Activated naive CD4-positive, alpha-beta T cell treated with anti-CD3 and anti-CD28 coated beads, Interleukin-2, amount 50 U/mL, for 24 hours (primary cell): ENCODE measurements around the gene WIZ.
"Not testable (repeated sequence)": the region's sequence is repeated elsewhere in the genome, so short reads cannot be mapped to it uniquely, and the experiment has no call there.

Experiments used
- H3K27ac Mint-ChIP-seq: one replicate; pipeline ENCODE4 v1.8.0; 2021; ENCODE audit warnings: mild to moderate bottlenecking, mixed read lengths
- H3K27me3 Mint-ChIP-seq: one replicate; pipeline ENCODE4 v1.8.0; 2021; ENCODE audit warnings: mixed read lengths
- H3K36me3 Mint-ChIP-seq: one replicate; pipeline ENCODE4 v1.8.0; 2021; ENCODE audit warnings: mixed read lengths
- H3K4me1 Mint-ChIP-seq: one replicate; pipeline ENCODE4 v1.8.0; 2021; ENCODE audit warnings: mixed read lengths
- H3K4me3 Mint-ChIP-seq: one replicate; pipeline ENCODE4 v1.8.0; 2021; ENCODE audit warnings: mild to moderate bottlenecking, mixed read lengths
- H3K9me3 Mint-ChIP-seq: one replicate; pipeline ENCODE4 v1.8.0; 2021; ENCODE audit warnings: mixed read lengths

Gene WIZ, protein sequence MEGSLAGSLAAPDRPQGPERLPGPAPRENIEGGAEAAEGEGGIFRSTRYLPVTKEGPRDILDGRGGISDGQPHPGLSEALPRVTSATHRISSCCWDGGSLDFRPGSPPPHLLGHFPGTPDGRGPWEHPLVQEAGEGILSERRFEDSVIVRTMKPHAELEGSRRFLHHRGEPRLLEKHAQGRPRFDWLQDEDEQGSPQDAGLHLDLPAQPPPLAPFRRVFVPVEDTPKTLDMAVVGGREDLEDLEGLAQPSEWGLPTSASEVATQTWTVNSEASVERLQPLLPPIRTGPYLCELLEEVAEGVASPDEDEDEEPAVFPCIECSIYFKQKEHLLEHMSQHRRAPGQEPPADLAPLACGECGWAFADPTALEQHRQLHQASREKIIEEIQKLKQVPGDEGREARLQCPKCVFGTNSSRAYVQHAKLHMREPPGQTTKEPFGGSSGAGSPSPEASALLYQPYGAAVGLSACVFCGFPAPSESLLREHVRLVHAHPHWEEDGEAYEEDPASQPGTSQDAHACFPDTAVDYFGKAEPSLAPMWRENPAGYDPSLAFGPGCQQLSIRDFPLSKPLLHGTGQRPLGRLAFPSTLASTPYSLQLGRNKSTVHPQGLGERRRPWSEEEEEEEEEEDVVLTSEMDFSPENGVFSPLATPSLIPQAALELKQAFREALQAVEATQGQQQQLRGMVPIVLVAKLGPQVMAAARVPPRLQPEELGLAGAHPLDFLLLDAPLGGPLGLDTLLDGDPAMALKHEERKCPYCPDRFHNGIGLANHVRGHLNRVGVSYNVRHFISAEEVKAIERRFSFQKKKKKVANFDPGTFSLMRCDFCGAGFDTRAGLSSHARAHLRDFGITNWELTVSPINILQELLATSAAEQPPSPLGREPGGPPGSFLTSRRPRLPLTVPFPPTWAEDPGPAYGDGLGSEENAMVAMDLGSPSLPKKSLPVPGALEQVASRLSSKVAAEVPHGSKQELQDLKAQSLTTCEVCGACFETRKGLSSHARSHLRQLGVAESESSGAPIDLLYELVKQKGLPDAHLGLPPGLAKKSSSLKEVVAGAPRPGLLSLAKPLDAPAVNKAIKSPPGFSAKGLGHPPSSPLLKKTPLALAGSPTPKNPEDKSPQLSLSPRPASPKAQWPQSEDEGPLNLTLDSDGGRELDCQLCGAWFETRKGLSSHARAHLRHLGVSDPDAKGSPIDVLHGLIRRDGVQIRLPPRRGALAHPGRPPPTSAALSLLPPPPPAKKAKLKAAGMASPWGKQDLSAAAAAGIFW (N-terminal part only)

DNA sequence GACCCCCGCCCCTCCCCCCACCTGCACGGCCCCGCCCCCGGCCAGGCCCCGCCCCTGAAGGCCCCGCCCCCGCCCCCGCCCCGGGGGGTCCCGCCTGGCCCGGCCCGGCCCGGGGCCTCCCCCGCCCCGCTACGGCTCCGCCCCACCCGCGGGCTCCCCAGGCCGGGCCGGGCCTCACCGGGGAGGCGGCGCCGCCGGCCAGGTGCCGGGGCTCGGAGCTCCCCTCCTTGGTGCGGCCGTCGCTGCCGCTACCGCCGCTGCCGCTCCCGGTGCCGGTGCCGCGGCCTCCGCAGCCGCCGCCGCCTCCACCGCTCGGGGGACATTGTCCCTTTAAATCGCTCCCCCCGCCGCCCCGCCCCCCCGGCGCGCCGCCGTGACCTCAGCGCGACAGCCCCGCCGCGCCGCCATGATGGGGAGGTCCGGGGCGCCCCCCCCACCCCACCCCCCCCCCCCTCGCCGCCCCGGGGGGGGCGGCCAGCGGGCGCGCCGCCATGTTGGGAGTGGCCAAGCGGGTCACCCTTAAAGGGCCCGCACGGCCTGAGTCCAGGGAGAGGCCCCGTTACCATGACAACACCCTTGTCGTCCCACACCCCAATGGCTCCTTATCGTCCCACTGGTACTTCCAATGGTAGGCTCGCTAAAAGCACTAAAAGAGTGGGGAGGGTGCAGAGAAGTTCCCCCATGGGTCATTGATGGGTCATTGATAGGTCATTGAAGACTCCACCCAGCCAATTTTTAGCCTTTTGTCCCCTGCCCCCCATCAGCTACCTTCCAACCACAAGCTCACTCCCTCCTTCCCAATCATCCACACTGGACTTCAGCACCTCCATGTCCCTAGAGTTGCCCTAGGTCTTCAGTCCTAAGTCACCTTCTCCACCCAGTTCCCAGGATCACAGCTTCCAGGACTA, at the start of gene WIZ:
TSS of gene WIZ (minus strand) at position 337 of the 908 bp plus-strand sequence. CDS start 1,649 bp downstream, outside the sequence.
- Mint-ChIP-seq H3K36me3 (peaks cover 8% of the 10 kb centered on the region), H3K4me1 (peaks cover 30% of the 10 kb centered on the region), H3K27me3 (no peaks in the 10 kb centered on the region), H3K9me3 (no peaks in the 10 kb centered on the region), H3K4me3 (peak within 1 kb of the TSS; percentile 81), H3K27ac (peak within 1 kb of the TSS; percentile 85)

GRCh38 chr19:15498910-15499309, 49.2 kb upstream of the WIZ start:
- peaks cover 26% of the 10 kb centered on the region for H3K4me1 Mint-ChIP-seq
- no peak overlapping the region for H3K4me3 Mint-ChIP-seq
- no peak overlapping the region for H3K27ac Mint-ChIP-seq
- no peaks in the 10 kb centered on the region for H3K27me3 Mint-ChIP-seq
- H3K36me3 Mint-ChIP-seq, result no peaks in the 10 kb centered on the region
- H3K9me3 Mint-ChIP-seq, result no peaks in the 10 kb centered on the region

DNA sequence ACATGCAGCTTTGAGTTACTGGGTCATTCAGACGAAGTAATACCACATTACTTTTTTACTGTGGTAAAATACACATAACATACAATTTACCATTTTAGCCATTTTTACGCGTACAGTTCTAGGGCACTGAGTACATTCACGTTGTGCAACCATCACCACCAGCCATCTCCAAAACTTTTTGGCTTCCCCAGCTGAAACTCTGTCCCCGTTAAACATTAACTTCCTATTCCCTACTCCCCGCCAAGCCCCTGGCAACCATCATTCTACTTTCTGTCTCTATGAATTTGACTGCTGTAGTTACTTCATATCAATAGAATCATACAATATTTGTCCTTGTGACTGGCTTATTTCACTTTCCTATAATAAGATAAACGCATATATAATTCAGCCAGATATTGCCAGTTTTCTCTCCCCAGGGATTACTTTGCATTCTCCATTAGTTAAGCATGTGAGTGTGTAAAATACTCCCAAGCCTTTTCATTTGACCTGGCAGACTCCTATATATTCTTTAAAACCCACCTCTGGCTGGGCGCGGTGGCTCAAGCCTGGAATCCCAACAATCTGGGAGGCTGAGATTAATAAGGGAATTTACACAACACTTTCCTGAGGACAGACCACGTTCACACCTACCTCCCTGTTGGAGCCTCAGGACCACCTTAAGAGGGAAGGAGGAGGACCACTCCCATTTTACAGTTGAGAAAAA, 48.6 kb upstream of the WIZ start:
- no peaks in the 10 kb centered on the region for H3K27me3 Mint-ChIP-seq
- H3K4me3 Mint-ChIP-seq, result no peak overlapping the region
- no peaks in the 10 kb centered on the region for H3K36me3 Mint-ChIP-seq
- no peaks in the 10 kb centered on the region for H3K9me3 Mint-ChIP-seq
- H3K4me1 Mint-ChIP-seq, result peaks cover 26% of the 10 kb centered on the region
- no peak overlapping the region for H3K27ac Mint-ChIP-seq

DNA sequence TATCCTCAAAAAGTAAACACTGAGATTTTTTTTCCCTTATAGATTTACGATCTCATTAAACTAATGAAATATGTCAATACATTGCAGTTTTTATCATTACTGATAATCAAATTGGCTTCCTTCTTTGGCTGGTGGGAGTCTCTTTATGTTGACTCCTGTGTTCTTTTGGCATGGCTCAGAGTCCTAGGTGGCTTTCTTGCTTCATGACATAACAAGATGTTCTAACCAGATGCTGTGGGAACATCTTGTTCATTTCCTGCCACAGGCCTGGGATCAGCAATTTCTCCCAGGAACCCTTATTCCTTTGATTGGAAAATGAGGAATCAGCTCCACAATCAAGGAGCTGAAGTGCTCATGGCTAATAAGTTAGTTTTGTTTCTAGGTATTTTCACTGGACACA, 45.4 kb upstream of the WIZ start:
- no peaks in the 10 kb centered on the region for H3K36me3 Mint-ChIP-seq
- no peaks in the 10 kb centered on the region for H3K27me3 Mint-ChIP-seq
- H3K27ac Mint-ChIP-seq, result no peak overlapping the region
- no peaks in the 10 kb centered on the region for H3K9me3 Mint-ChIP-seq
- peaks cover 18% of the 10 kb centered on the region for H3K4me1 Mint-ChIP-seq
- no peak overlapping the region for H3K4me3 Mint-ChIP-seq

DNA sequence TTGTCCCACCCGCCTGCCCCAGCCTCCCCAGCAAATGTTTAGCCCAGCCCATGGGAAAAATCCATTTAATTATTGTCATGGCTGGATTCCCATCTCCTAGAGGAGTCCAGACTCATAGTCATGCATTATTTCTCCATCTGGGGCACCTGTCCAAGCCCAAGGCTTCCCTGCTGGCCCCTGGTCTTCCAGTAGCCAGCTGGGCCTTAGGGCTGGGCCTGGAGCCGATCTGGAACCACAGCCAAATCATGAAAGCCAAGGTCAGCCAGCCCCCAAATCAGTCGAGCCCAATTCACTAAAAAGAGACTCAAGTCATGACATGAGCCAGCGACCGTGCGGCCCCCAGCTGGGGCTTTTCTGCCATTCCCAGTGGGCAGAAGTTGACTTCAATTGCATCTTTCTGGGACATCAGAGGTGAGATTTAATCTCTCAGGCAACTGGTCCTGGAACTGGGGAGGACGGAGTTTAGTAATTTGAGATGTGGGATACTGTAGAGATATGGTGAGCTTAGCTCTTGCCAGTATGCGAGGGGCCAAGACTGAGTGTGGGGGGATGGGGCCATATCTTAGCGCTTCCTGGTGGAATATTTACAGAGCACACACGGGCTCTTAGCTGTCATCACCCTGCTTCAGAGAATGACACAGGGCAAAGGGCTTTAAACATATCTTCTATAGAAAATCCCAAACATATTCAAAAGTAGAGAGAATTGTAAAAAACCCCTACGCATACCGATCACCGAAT, 38.9 kb upstream of the WIZ start:
- no peak overlapping the region for H3K4me3 Mint-ChIP-seq
- H3K4me1 Mint-ChIP-seq, result peaks cover 2% of the 10 kb centered on the region
- H3K36me3 Mint-ChIP-seq, result no peaks in the 10 kb centered on the region
- H3K9me3 Mint-ChIP-seq, result no peaks in the 10 kb centered on the region
- no peaks in the 10 kb centered on the region for H3K27me3 Mint-ChIP-seq
- H3K27ac Mint-ChIP-seq, result no peak overlapping the region

DNA sequence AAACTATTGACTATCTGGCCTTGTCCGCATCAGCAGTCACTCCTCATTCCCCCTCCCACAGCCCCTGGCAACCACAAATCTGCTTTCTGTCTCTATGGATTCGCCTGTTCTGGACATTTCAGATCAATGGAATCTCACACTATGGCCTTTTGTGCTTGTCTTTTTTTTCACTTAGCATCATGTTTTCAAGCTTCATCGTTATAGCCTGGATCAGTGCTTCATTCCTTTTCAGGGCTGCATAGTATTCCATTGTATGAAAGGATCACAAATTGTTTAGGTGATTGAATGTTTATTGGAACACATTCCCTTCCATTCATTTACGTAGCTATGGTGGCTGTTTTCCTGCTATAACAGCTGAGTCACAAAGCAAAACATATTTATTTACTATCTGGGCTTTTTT, 37.3 kb upstream of the WIZ start:
- Mint-ChIP-seq H3K27ac (no peak overlapping the region), H3K4me1 (peaks cover 16% of the 10 kb centered on the region), H3K9me3 (no peaks in the 10 kb centered on the region), H3K4me3 (no peak overlapping the region), H3K36me3 (no peaks in the 10 kb centered on the region), H3K27me3 (no peaks in the 10 kb centered on the region)

- H3K9me3 Mint-ChIP-seq, H3K27ac Mint-ChIP-seq, H3K27me3 Mint-ChIP-seq, H3K36me3 Mint-ChIP-seq, H3K4me3 Mint-ChIP-seq: not testable (repeated sequence)
- H3K4me1 Mint-ChIP-seq, result peaks cover 18% of the 10 kb centered on the region
Observed at GRCh38 chr19:15485768-15486167, 36.0 kb upstream of the WIZ start.

DNA sequence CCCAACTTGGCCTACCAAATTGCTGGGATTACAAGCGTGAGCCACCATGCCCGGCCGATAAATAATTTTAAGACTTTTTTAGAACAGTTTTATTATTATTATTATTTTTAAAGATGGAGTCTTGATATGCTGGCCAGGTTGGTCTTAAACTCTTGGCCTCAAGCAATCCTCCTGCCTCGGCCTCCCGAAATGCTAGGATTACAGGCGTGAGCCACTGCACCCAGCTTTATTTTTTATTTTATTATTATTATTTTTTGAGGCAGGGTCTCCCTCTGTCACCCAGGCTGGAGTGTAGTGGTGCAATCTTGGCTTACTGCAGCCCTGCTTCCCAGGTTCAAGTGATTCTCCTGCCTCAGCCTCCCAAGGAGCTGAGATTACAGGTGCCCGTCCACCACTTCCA, 31.2 kb upstream of the WIZ start:
- H3K4me3 Mint-ChIP-seq, H3K36me3 Mint-ChIP-seq: not testable (repeated sequence)

GRCh38 chr19:15479391-15480345, 29.9 kb upstream of the WIZ start, which contains the start of gene PGLYRP2:
Gene PGLYRP2 (minus strand): TSS chr19:15479501. CDS start chr19:15479371, 130 bp downstream.
- Mint-ChIP-seq H3K27ac (peak within 1 kb of the TSS; percentile 36), H3K27me3 (no peaks in the 10 kb centered on the region), H3K36me3 (no peaks in the 10 kb centered on the region), H3K4me3 (no peak within 1 kb of the TSS), H3K4me1 (peaks cover 44% of the 10 kb centered on the region), H3K9me3 (no peaks in the 10 kb centered on the region)

More for the DNA sequence above, 31.2 kb upstream of the WIZ start:
- H3K27me3 Mint-ChIP-seq, H3K27ac Mint-ChIP-seq, H3K9me3 Mint-ChIP-seq: not testable (repeated sequence)
- H3K4me1 Mint-ChIP-seq, result peaks cover 44% of the 10 kb centered on the region

DNA sequence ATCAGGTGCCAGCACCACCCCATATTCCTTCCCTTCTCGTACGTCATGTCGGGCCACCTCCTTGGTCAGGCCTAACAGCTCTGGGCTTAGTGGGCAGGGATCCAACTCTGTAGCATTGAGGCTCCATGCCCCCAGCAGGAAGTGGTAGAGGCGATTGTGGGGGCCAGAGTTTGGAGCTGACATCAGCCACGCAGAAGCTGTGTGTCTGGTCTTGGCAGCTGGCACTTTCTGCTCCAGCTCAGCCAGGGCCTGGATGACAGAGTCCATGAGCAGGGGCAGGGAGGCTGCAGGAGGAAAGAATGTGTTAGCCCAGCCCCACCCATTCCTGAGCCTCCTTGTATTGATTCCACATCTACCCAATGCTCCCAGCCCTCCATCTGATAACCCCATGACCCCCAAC, 26.6 kb upstream of the WIZ start:
- Mint-ChIP-seq H3K27ac (no peak overlapping the region), H3K4me1 (peaks cover 33% of the 10 kb centered on the region), H3K27me3 (no peaks in the 10 kb centered on the region), H3K36me3 (no peaks in the 10 kb centered on the region), H3K4me3 (no peak overlapping the region), H3K9me3 (no peaks in the 10 kb centered on the region)

- Mint-ChIP-seq H3K27me3 (no peaks in the 10 kb centered on the region), H3K4me3 (no peak overlapping the region), H3K4me1 (peaks cover 33% of the 10 kb centered on the region), H3K27ac (no peak overlapping the region), H3K9me3 (no peaks in the 10 kb centered on the region), H3K36me3 (no peaks in the 10 kb centered on the region)
Observed at GRCh38 chr19:15475611-15476010, 25.9 kb upstream of the WIZ start.

DNA sequence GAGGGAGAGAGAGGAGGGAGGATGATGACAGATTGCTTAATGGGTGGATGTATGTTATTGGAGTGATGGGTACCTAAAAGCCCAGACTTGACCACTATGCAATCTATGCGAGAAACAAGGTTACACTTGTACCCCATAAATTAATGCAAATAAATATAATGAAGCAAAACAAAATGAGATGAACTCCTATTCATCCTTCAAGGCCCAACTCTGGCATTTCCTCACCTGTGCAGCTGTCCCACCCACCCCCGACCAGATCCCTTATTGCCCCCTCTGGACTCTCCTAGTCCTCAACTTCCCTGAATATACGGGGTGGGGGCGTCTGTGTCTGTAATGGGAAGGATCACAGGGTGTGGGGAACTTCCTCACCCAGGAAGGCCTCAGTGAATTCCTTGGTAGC, 25.4 kb upstream of the WIZ start:
- Mint-ChIP-seq H3K4me3 (no peak overlapping the region), H3K9me3 (no peaks in the 10 kb centered on the region), H3K36me3 (no peaks in the 10 kb centered on the region), H3K27me3 (no peaks in the 10 kb centered on the region), H3K4me1 (peaks cover 31% of the 10 kb centered on the region), H3K27ac (no peak overlapping the region)

DNA sequence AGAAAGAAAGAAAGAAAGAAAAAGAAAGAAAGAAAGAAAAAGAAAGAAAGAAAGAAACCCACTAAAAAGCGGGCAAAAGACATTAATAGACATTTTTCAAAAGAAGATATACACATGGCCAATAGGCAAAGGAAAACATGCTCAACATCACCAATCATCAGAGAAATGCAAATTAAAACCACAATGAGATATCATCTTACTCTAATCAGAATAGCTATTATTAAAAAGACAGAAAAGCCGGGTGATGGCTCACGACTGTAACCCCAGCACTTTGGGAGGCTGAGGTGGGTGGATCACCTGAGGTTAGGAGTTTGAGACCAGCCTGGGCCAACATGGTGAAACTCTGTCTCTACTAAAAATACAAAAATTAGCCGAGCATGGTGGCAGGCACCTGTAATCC, 24.1 kb upstream of the WIZ start:
- not testable (repeated sequence) for H3K9me3 Mint-ChIP-seq, H3K27me3 Mint-ChIP-seq, H3K4me3 Mint-ChIP-seq, H3K36me3 Mint-ChIP-seq, H3K27ac Mint-ChIP-seq
- peaks cover 33% of the 10 kb centered on the region for H3K4me1 Mint-ChIP-seq
